Neutrophil (primary cell): ENCODE measurements around the gene MYO1D.

ENCODE experiments used
- H3K27ac ChIP-seq: fragments of 200-600 bp; sonication (generic); 2 replicates; pipeline ENCODE4 v1.5.1; 2016; ENCODE audit warnings: mild to moderate bottlenecking, moderate library complexity
- H3K27me3 ChIP-seq: fragments of 200-600 bp; sonication (generic); 2 replicates; pipeline ENCODE4 v1.6.0; 2016; ENCODE audit warnings: mild to moderate bottlenecking
- H3K36me3 ChIP-seq: fragments of 200-600 bp; sonication (generic); 2 replicates; pipeline ENCODE4 v1.5.1; 2017
- H3K4me1 ChIP-seq, 2 experiments: fragments of 200-600 bp in 1 of 2; sonication (generic) in 1 of 2; 1 replicate in 1 of 2; 2 replicates in 1 of 2; pipeline versions ENCODE4 v1.5.1 to v1.6.1; 2013 to 2016; ENCODE audit warnings: low read depth in 1 of 2, low read length in 1 of 2, mild to moderate bottlenecking in 1 of 2, moderate library complexity in 1 of 2; ENCODE audit not compliant: control insufficient read depth in 1 of 2, insufficient read depth in 1 of 2
- H3K4me3 ChIP-seq, 2 experiments: fragments of 200-600 bp in 1 of 2; sonication (generic) in 1 of 2; 1 replicate in 1 of 2; 2 replicates in 1 of 2; pipeline ENCODE4 v1.5.1; 2013 to 2016; ENCODE audit warnings: low read depth in 1 of 2, low read length in 1 of 2, mild to moderate bottlenecking in 1 of 2, moderate library complexity in 1 of 2
- H3K9me3 ChIP-seq: fragments of 200-600 bp; sonication (generic); 2 replicates; pipeline ENCODE4 v1.5.1; 2016
- CTCF ChIP-seq: fragments of 200-600 bp; sonication (generic); IDR thresholded peaks from 2 replicates; pipeline ENCODE4 v1.5.1; 2016; ENCODE audit warnings: antibody characterized with exemption

The MYO1D gene

GRCh38 chr17:32836527-32836926, 40.4 kb downstream of the MYO1D start:
- no peak for TF ChIP-seq CTCF
- H3K9me3 ChIP-seq = no peaks in the 10 kb centered on the region
- no peak overlapping the region for H3K4me3 ChIP-seq

GRCh38 chr17:32835291-32835761, 41.6 kb downstream of the MYO1D start:
- no peak for TF ChIP-seq CTCF
- no peaks in the 10 kb centered on the region for H3K4me1 ChIP-seq
- no peak overlapping the region for H3K4me3 ChIP-seq
- no peaks in the 10 kb centered on the region for H3K27me3 ChIP-seq
- H3K27ac ChIP-seq = no peak overlapping the region
- no peaks in the 10 kb centered on the region for H3K9me3 ChIP-seq
- H3K36me3 ChIP-seq = no peaks in the 10 kb centered on the region

More at GRCh38 chr17:32836527-32836926, 40.4 kb downstream of the MYO1D start:
- no peaks in the 10 kb centered on the region for H3K4me1 ChIP-seq
- no peaks in the 10 kb centered on the region for H3K36me3 ChIP-seq
- H3K27ac ChIP-seq = no peak overlapping the region
- H3K27me3 ChIP-seq = no peaks in the 10 kb centered on the region

- no peak for TF ChIP-seq CTCF
- Histone ChIP-seq H3K4me3 (no peak overlapping the region), H3K9me3 (no peaks in the 10 kb centered on the region), H3K27ac (no peak overlapping the region), H3K27me3 (no peaks in the 10 kb centered on the region), H3K36me3 (no peaks in the 10 kb centered on the region), H3K4me1 (no peaks in the 10 kb centered on the region)
Measured at GRCh38 chr17:32834104-32834503, 42.8 kb downstream of the MYO1D start.

- no peaks in the 10 kb centered on the region for H3K9me3 ChIP-seq
- H3K4me3 ChIP-seq = no peak overlapping the region
- no peaks in the 10 kb centered on the region for H3K4me1 ChIP-seq
- no peaks in the 10 kb centered on the region for H3K27me3 ChIP-seq
- TF ChIP-seq CTCF = no peak
- H3K36me3 ChIP-seq = no peaks in the 10 kb centered on the region
- no peak overlapping the region for H3K27ac ChIP-seq
Measured at GRCh38 chr17:32833526-32833925, 43.4 kb downstream of the MYO1D start.

- H3K27ac ChIP-seq = no peak overlapping the region
- no peaks in the 10 kb centered on the region for H3K9me3 ChIP-seq
- TF ChIP-seq CTCF = no peak
- H3K36me3 ChIP-seq = no peaks in the 10 kb centered on the region
- H3K4me3 ChIP-seq = no peak overlapping the region
- H3K27me3 ChIP-seq = no peaks in the 10 kb centered on the region
- H3K4me1 ChIP-seq = no peaks in the 10 kb centered on the region
Measured at GRCh38 chr17:32833076-32833475, 43.8 kb downstream of the MYO1D start.
